Measurements from ENCODE around the gene TNRC6C. TPM values are rescaled to one million over a fixed set of nuclear protein-coding genes. Genes with fewer than 3 reads are reported as not detected.

TNRC6C gene
- polyA plus RNA-seq, 3 donors = 0.38 to 0.80 (median 0.46) TPM

DNA sequence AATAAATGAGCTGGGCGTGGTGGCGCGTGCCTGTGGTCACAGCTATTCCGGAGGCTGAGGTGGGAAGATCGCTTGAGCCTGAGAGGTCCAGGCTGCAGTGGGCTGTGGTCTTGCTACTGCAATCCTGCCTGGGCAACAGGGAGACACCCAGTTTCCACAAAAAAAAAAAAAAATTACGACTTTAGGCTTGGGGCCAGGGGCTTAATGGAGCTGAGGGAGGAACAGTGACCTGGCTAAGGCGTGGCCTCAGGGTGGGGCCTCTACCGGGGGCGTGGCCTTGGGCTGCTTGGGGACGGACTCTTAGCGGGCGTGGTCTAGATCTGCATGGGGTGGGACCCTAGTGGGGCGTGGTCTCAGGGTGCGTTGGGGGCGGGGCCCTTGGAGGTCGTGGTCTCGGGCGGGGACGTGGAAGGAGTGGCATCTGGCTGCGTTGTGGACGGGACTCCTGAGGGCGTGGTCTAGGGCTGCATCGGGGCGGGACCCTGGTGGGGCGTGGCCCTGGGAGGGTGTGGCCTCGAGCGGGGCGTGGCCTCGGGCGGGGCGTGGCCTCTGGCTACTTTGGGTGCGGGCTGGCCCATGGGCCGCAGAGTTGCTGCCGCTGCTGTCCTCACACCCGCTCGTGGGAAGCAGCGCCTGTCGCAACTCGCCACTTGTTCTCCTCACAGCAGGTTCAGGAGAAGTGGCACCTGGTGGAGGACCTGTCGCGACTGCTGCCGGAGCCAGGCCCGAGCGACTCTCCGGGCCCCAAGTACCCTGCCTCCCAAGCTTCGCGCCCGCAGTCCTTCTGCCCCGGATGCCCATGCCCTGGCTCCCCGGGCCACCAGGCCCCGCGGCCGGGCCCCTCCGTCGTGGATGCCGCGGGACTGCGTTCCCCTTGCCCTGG, 181.9 kb downstream of the TNRC6C start:
- H3K27ac Mint-ChIP-seq = peak overlapping the region; percentile 82 to 96 (median 90)
- Histone ChIP-seq H3K4me3 (replicated peaks in 1 of 3; ENCODE audit: low read depth in 2 of 3, low read length in 3 of 3) (peak overlapping the region in 1 of 3 experiments; percentile 50), H3K9me3 (replicated peaks in 1 of 2; ENCODE audit: control insufficient read depth in 1 of 2, insufficient read depth in 1 of 2, low read length in 2 of 2) (no peaks in the 10 kb centered on the region), H3K27ac (ENCODE audit: low read depth in 1 of 2, low read length in 2 of 2) (peak overlapping the region; percentile 39 to 49), H3K4me1 (ENCODE audit: control insufficient read depth in 1 of 2, insufficient read depth in 2 of 2, low read length in 2 of 2) (peaks cover 82 to 94% of the 10 kb centered on the region in 2 donors), H3K79me2 (ENCODE audit: insufficient read depth, low read length) (peaks cover 10% of the 10 kb centered on the region), H3K36me3 (replicated peaks in 1 of 2; ENCODE audit: control insufficient read depth in 1 of 2, insufficient read depth in 2 of 2, low read length in 2 of 2) (peaks cover 29 to 32% of the 10 kb centered on the region in 2 donors), H4K20me1 (ENCODE audit: insufficient read depth, low read length) (peaks cover 55% of the 10 kb centered on the region), H3K27me3 (ENCODE audit: control insufficient read depth in 2 of 2, insufficient read depth in 2 of 2, low read length in 2 of 2) (no peaks in the 10 kb centered on the region), H2AFZ (ENCODE audit: insufficient read depth, low read depth, low read length, poor library complexity, severe bottlenecking) (no peak overlapping the region), H3K9ac (ENCODE audit: insufficient read depth, low read length, poor library complexity, severe bottlenecking) (no peak overlapping the region), H3K4me2 (replicated peaks; ENCODE audit: extremely low read depth, low read length, poor library complexity, severe bottlenecking) (peak overlapping the region; percentile 53)
- peak overlapping the region; percentile 52 to 78 for H3K4me3 Mint-ChIP-seq
- DNase-seq = peak; percentile 94 to 98 (median 98)
- intact Hi-C loops (cut with micrococcal nuclease) = loop anchor here (1.0 to 5.0 kb wide), 3 partner anchors 30 to 47 kb away; partner anchors contain the start of genes AFMID (in 2 of the 2) and TK1 (in 2 of the 2)
- peaks cover 30 to 49% of the 10 kb centered on the region in 2 donors for H3K36me3 Mint-ChIP-seq
- H3K4me1 Mint-ChIP-seq = peaks cover 81% of the 10 kb centered on the region
- H3K9me3 Mint-ChIP-seq = no peaks in the 10 kb centered on the region
- 24% methylated on average over 57 of the region's 58 CpGs for WGBS (ENCODE audit: insufficient coverage)
- TF ChIP-seq, protein P1, sequence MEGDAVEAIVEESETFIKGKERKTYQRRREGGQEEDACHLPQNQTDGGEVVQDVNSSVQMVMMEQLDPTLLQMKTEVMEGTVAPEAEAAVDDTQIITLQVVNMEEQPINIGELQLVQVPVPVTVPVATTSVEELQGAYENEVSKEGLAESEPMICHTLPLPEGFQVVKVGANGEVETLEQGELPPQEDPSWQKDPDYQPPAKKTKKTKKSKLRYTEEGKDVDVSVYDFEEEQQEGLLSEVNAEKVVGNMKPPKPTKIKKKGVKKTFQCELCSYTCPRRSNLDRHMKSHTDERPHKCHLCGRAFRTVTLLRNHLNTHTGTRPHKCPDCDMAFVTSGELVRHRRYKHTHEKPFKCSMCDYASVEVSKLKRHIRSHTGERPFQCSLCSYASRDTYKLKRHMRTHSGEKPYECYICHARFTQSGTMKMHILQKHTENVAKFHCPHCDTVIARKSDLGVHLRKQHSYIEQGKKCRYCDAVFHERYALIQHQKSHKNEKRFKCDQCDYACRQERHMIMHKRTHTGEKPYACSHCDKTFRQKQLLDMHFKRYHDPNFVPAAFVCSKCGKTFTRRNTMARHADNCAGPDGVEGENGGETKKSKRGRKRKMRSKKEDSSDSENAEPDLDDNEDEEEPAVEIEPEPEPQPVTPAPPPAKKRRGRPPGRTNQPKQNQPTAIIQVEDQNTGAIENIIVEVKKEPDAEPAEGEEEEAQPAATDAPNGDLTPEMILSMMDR (IDR thresholded peaks at IDR 0.05) = no peak
- peaks cover 0 to 5% (median 0%) of the 10 kb centered on the region in 3 donors for H3K27me3 Mint-ChIP-seq (ENCODE audit: low read depth in 3 of 3)

GRCh38 chr17:78141437-78142118, 183.1 kb downstream of the TNRC6C start:
- no peaks in the 10 kb centered on the region for H3K27me3 ChIP-seq (ENCODE audit: control insufficient read depth in 2 of 2, insufficient read depth in 2 of 2, low read length in 2 of 2)
- WGBS (ENCODE audit: insufficient coverage) = 83% methylated on average over 16 of the region's 20 CpGs
- H3K36me3 ChIP-seq (replicated peaks in 1 of 2; ENCODE audit: control insufficient read depth in 1 of 2, insufficient read depth in 2 of 2, low read length in 2 of 2) = peaks cover 19 to 22% of the 10 kb centered on the region in 2 donors
- H3K4me3 ChIP-seq (replicated peaks in 1 of 3; ENCODE audit: low read depth in 2 of 3, low read length in 3 of 3) = no peak overlapping the region
- Mint-ChIP-seq H3K27ac (peak overlapping the region in 1 of 7 donors; percentile 30), H3K36me3 (peaks cover 18 to 38% of the 10 kb centered on the region in 2 donors), H3K4me3 (no peak overlapping the region), H3K4me1 (peaks cover 78% of the 10 kb centered on the region), H3K9me3 (no peaks in the 10 kb centered on the region), H3K27me3 (ENCODE audit: low read depth in 3 of 3) (peaks cover 0 to 5% (median 0%) of the 10 kb centered on the region in 3 donors)
- H3K9ac ChIP-seq (ENCODE audit: insufficient read depth, low read length, poor library complexity, severe bottlenecking) = no peak overlapping the region
- TF ChIP-seq, protein P1 (IDR thresholded peaks at IDR 0.05) = no peak
- no peak overlapping the region for H3K4me2 ChIP-seq (replicated peaks; ENCODE audit: extremely low read depth, low read length, poor library complexity, severe bottlenecking)
- H3K4me1 ChIP-seq (ENCODE audit: control insufficient read depth in 1 of 2, insufficient read depth in 2 of 2, low read length in 2 of 2) = peaks cover 88 to 98% of the 10 kb centered on the region in 2 donors
- intact Hi-C loops (cut with micrococcal nuclease) = loop anchor here in 1 of 2 donors (5.0 kb wide), 1 partner anchor 46 kb away; the partner anchor contains the start of genes AFMID and TK1
- peaks cover 44% of the 10 kb centered on the region for H4K20me1 ChIP-seq (ENCODE audit: insufficient read depth, low read length)
- peaks cover 10% of the 10 kb centered on the region for H3K79me2 ChIP-seq (ENCODE audit: insufficient read depth, low read length)
- DNase-seq = no peak
- H3K9me3 ChIP-seq (replicated peaks in 1 of 2; ENCODE audit: control insufficient read depth in 1 of 2, insufficient read depth in 1 of 2, low read length in 2 of 2) = no peaks in the 10 kb centered on the region
- H2AFZ ChIP-seq (ENCODE audit: insufficient read depth, low read depth, low read length, poor library complexity, severe bottlenecking) = no peak overlapping the region
- no peak overlapping the region for H3K27ac ChIP-seq (ENCODE audit: low read depth in 1 of 2, low read length in 2 of 2)

Measured in CD14-positive monocyte (primary cell).